GM18951 (cell line): Measurements from ENCODE around the gene STK40.

Experiments
- POLR2A ChIP-seq: IDR thresholded peaks from 4 replicates; pipeline ENCODE4 v1.6.1; 2011; ENCODE audit warnings: mild to moderate bottlenecking; ENCODE audit not compliant: insufficient read length, insufficient read depth; ENCODE audit errors: extremely low read depth
- in situ Hi-C: fragments of 300-500 bp; cut with MboI; formaldehyde crosslinking; loops from one replicate; pipeline ENCODE4 v1.12.0; 2022; ENCODE audit warnings: low sequenced_read_pairs, mixed read lengths, inconsistent platforms; ENCODE audit not compliant: unreplicated experiment

The STK40 gene

GRCh38 chr1:36303650-36304360 is 81.9 kb downstream of the STK40 start:
- in situ Hi-C loops, result no loop called here
- no peak for TF ChIP-seq POLR2A

GRCh38 chr1:36303244-36303643 is 82.5 kb downstream of the STK40 start:
- in situ Hi-C loops, result no loop called here

GRCh38 chr1:36301220-36301619 is 84.5 kb downstream of the STK40 start:
- in situ Hi-C loops, result no loop called here
- no peak for TF ChIP-seq POLR2A

More at GRCh38 chr1:36303244-36303643, 82.5 kb downstream of the STK40 start:
- TF ChIP-seq POLR2A, result no peak

- in situ Hi-C loops, result no loop called here
- no peak for TF ChIP-seq POLR2A
Measured at GRCh38 chr1:36300526-36300925, 85.2 kb downstream of the STK40 start.

- no peak for TF ChIP-seq POLR2A
- in situ Hi-C loops, result no loop called here
Measured at GRCh38 chr1:36298640-36299039, 87.1 kb downstream of the STK40 start.

GRCh38 chr1:36297062-36297461 is 88.7 kb downstream of the STK40 start:
- no peak for TF ChIP-seq POLR2A
- in situ Hi-C loops, result no loop called here

- in situ Hi-C loops, result no loop called here
- TF ChIP-seq POLR2A, result no peak
Measured at GRCh38 chr1:36295390-36295789, 90.3 kb downstream of the STK40 start.
